Mesenchymal stem cell (in vitro differentiated cells and primary cell): ENCODE results near the gene AGK.

Experiments used
- DNase-seq: peaks from one replicate; pipeline ENCODE4 v3.0.0-alpha.2; 2013
- H2AFZ ChIP-seq: one replicate; pipeline ENCODE4 v1.6.1; 2013; ENCODE audit warnings: low read depth, mild to moderate bottlenecking, control low read depth, inconsistent platforms, low read length, moderate library complexity
- H2AK5ac ChIP-seq: 2 replicates; pipeline ENCODE4 v1.6.1; 2013; ENCODE audit warnings: low read length, moderate library complexity, mild to moderate bottlenecking, inconsistent platforms; ENCODE audit not compliant: severe bottlenecking
- H2BK120ac ChIP-seq: one replicate; pipeline ENCODE4 v1.6.1; 2013; ENCODE audit warnings: low read depth, mild to moderate bottlenecking, inconsistent platforms, low read length, moderate library complexity
- H2BK12ac ChIP-seq, 2 experiments: one replicate each; pipeline ENCODE4 v1.6.1; 2013; ENCODE audit warnings: inconsistent platforms in 2 of 2, low read length in 2 of 2, mild to moderate bottlenecking in 2 of 2, moderate library complexity in 2 of 2, control low read depth in 1 of 2
- H2BK15ac ChIP-seq: one replicate; pipeline ENCODE4 v1.6.1; 2013; ENCODE audit warnings: mild to moderate bottlenecking, low read depth, inconsistent platforms; ENCODE audit not compliant: poor library complexity, severe bottlenecking
- H2BK5ac ChIP-seq: 2 replicates; pipeline ENCODE4 v1.6.1; 2013; ENCODE audit warnings: low read depth, mild to moderate bottlenecking, low read length, control low read depth, inconsistent platforms; ENCODE audit not compliant: poor library complexity, severe bottlenecking
- H3K14ac ChIP-seq, 2 experiments: one replicate each; pipeline ENCODE4 v1.6.1; 2013; ENCODE audit warnings: inconsistent platforms in 2 of 2, low read length in 2 of 2, control low read depth in 1 of 2, mild to moderate bottlenecking in 1 of 2, moderate library complexity in 1 of 2
- H3K18ac ChIP-seq, 2 experiments: one replicate each; pipeline ENCODE4 v1.6.1; 2013; ENCODE audit warnings: inconsistent platforms in 2 of 2, low read length in 2 of 2, control low read depth in 1 of 2, low read depth in 1 of 2, mild to moderate bottlenecking in 1 of 2
- H3K23ac ChIP-seq, 2 experiments: one replicate each; pipeline ENCODE4 v1.6.1; 2013; ENCODE audit warnings: inconsistent platforms in 2 of 2, low read length in 2 of 2, mild to moderate bottlenecking in 2 of 2, moderate library complexity in 2 of 2, control low read depth in 1 of 2
- H3K27ac ChIP-seq: 2 replicates; pipeline ENCODE4 v1.5.1; 2013; ENCODE audit warnings: mild to moderate bottlenecking, moderate library complexity, low read length, control low read depth, inconsistent platforms; ENCODE audit not compliant: poor library complexity, severe bottlenecking
- H3K27me3 ChIP-seq, 2 experiments: 2 replicates each; pipeline versions ENCODE4 v1.6.1 to v1.7.0; 2013; ENCODE audit warnings: low read length in 2 of 2, mild to moderate bottlenecking in 2 of 2, moderate library complexity in 2 of 2, control low read depth in 1 of 2, inconsistent platforms in 1 of 2; ENCODE audit not compliant: control insufficient read depth in 1 of 2, insufficient read depth in 1 of 2
- H3K36me3 ChIP-seq, 2 experiments: 2 replicates each; pipeline versions ENCODE4 v1.6.1 to v1.7.0; 2013; ENCODE audit warnings: low read length in 2 of 2, control low read depth in 1 of 2, inconsistent platforms in 1 of 2, low read depth in 1 of 2, mild to moderate bottlenecking in 1 of 2; ENCODE audit not compliant: insufficient read depth in 2 of 2, control insufficient read depth in 1 of 2
- H3K4ac ChIP-seq, 2 experiments: one replicate each; pipeline ENCODE4 v1.6.1; 2013; ENCODE audit warnings: inconsistent platforms in 2 of 2, low read length in 2 of 2, mild to moderate bottlenecking in 2 of 2, moderate library complexity in 2 of 2, control low read depth in 1 of 2, low read depth in 1 of 2
- H3K4me1 ChIP-seq: 2 replicates; pipeline ENCODE4 v1.6.1; 2013; ENCODE audit warnings: low read depth, low read length, control low read depth; ENCODE audit not compliant: control insufficient read depth, insufficient read depth
- H3K4me2 ChIP-seq: 2 replicates; pipeline ENCODE4 v1.6.1; 2013; ENCODE audit warnings: low read length, mild to moderate bottlenecking, inconsistent platforms; ENCODE audit not compliant: poor library complexity, severe bottlenecking
- H3K4me3 ChIP-seq, 2 experiments: 2 replicates each; pipeline versions ENCODE4 v1.5.1 to v1.7.0; 2013; ENCODE audit warnings: low read length in 2 of 2, mild to moderate bottlenecking in 2 of 2, control low read depth in 1 of 2, low read depth in 1 of 2; ENCODE audit not compliant: insufficient read depth in 1 of 2
- H3K79me1 ChIP-seq: replicated peaks from 2 replicates; pipeline ENCODE4 v1.6.1; 2013; ENCODE audit warnings: mild to moderate bottlenecking, control low read depth, low read length, inconsistent platforms; ENCODE audit not compliant: poor library complexity, severe bottlenecking
- H3K9ac ChIP-seq: 2 replicates; pipeline ENCODE4 v1.7.0; 2013; ENCODE audit warnings: mild to moderate bottlenecking, low read length, moderate library complexity
- H3K9me3 ChIP-seq: 2 replicates; pipeline ENCODE4 v1.7.0; 2013; ENCODE audit warnings: mild to moderate bottlenecking, low read length; ENCODE audit not compliant: control insufficient read depth
- H4K8ac ChIP-seq: one replicate; pipeline ENCODE4 v1.6.1; 2013; ENCODE audit warnings: inconsistent platforms, mild to moderate bottlenecking, low read length, moderate library complexity
- H4K91ac ChIP-seq: one replicate; pipeline ENCODE4 v1.6.1; 2013; ENCODE audit warnings: mild to moderate bottlenecking, low read length, inconsistent platforms
- WGBS: methylation state at CpG from one replicate; pipeline ENCODE4 v1.1.7; 2013; ENCODE audit warnings: mixed read lengths; 5-methylcytosine and 5-hydroxymethylcytosine counted together

Gene AGK

GRCh38 chr7:141702047-141702567 lies 150.9 kb downstream of the AGK start, which contains the start of gene DENND11:
DENND11 (minus strand) TSS chr7:141702166; CDS start chr7:141702153, 13 bp downstream.
- Histone ChIP-seq H2AK5ac (no peak within 1 kb of the TSS), H3K79me1 (peaks cover 7% of the 10 kb centered on the region), H3K36me3 (no peaks in the 10 kb centered on the region), H3K4me2 (peak within 1 kb of the TSS; percentile 87), H4K8ac (no peak within 1 kb of the TSS), H2BK120ac (no peak within 1 kb of the TSS), H3K23ac (peak within 1 kb of the TSS in 1 of 2 experiments; percentile 34), H3K14ac (peak within 1 kb of the TSS in 1 of 2 experiments; percentile 68), H3K4me3 (peak within 1 kb of the TSS; percentile 87 to 89), H3K9me3 (no peaks in the 10 kb centered on the region), H3K18ac (peak within 1 kb of the TSS; percentile 56 to 63), H3K9ac (peak within 1 kb of the TSS; percentile 81), H3K27me3 (peaks cover 2 to 9% of the 10 kb centered on the region in 2 experiments), H2AFZ (peak within 1 kb of the TSS; percentile 91), H4K91ac (no peak within 1 kb of the TSS), H2BK12ac (no peak within 1 kb of the TSS), H2BK15ac (peak within 1 kb of the TSS; percentile 31), H3K4me1 (peaks cover 6% of the 10 kb centered on the region), H3K27ac (no peak within 1 kb of the TSS), H3K4ac (peak within 1 kb of the TSS in 1 of 2 experiments; percentile 37), H2BK5ac (no peak within 1 kb of the TSS)
- DNase-seq, result peak; percentile 51
- under 1% methylated on average over 57 of the region's 62 CpGs for WGBS

GRCh38 chr7:141702892-141703291 lies 151.7 kb downstream of the AGK start:
- Histone ChIP-seq H3K9ac (peak overlapping the region; percentile 81), H3K36me3 (no peaks in the 10 kb centered on the region), H3K4me3 (peak overlapping the region in 1 of 2 experiments; percentile 87), H3K23ac (no peak overlapping the region), H2BK5ac (no peak overlapping the region), H2BK15ac (no peak overlapping the region), H3K14ac (no peak overlapping the region), H3K27me3 (peaks cover 2 to 13% of the 10 kb centered on the region in 2 experiments), H3K4me2 (no peak overlapping the region), H3K9me3 (no peaks in the 10 kb centered on the region), H3K4ac (no peak overlapping the region), H3K27ac (no peak overlapping the region), H2AK5ac (no peak overlapping the region), H2AFZ (no peak overlapping the region), H4K91ac (no peak overlapping the region), H4K8ac (no peak overlapping the region), H2BK120ac (no peak overlapping the region), H3K4me1 (peaks cover 4% of the 10 kb centered on the region), H2BK12ac (no peak overlapping the region), H3K79me1 (peaks cover 7% of the 10 kb centered on the region), H3K18ac (no peak overlapping the region)
- DNase-seq, result no peak
- 92% methylated on average over 4 of the region's 4 CpGs for WGBS

GRCh38 chr7:141704112-141704511 lies 152.9 kb downstream of the AGK start:
- Histone ChIP-seq H3K23ac (no peak overlapping the region), H2AK5ac (no peak overlapping the region), H3K36me3 (no peaks in the 10 kb centered on the region), H2AFZ (no peak overlapping the region), H3K4me3 (no peak overlapping the region), H2BK120ac (no peak overlapping the region), H3K4ac (no peak overlapping the region), H3K9me3 (no peaks in the 10 kb centered on the region), H4K8ac (no peak overlapping the region), H3K27me3 (peaks cover 2 to 19% of the 10 kb centered on the region in 2 experiments), H3K4me2 (no peak overlapping the region), H3K18ac (no peak overlapping the region), H3K4me1 (peaks cover 4% of the 10 kb centered on the region), H3K79me1 (peaks cover 4% of the 10 kb centered on the region), H2BK5ac (no peak overlapping the region), H3K9ac (no peak overlapping the region), H4K91ac (no peak overlapping the region), H2BK15ac (no peak overlapping the region), H2BK12ac (no peak overlapping the region), H3K27ac (no peak overlapping the region), H3K14ac (no peak overlapping the region)
- WGBS, result 59% methylated on average over 3 of the region's 3 CpGs
- no peak for DNase-seq

- 37% methylated on average over 5 of the region's 5 CpGs for WGBS
- Histone ChIP-seq H3K18ac (no peak overlapping the region), H3K9ac (no peak overlapping the region)
These were observed 153.5 kb downstream of the AGK start for GRCh38 chr7:141704741-141705140.

More at GRCh38 chr7:141704741-141705140, 153.5 kb downstream of the AGK start:
- H3K23ac ChIP-seq, result no peak overlapping the region
- H2AK5ac ChIP-seq, result no peak overlapping the region
- peaks cover under 1% of the 10 kb centered on the region for H3K79me1 ChIP-seq
- H2BK5ac ChIP-seq, result no peak overlapping the region
- no peaks in the 10 kb centered on the region for H3K9me3 ChIP-seq
- DNase-seq, result no peak
- peaks cover 2 to 22% of the 10 kb centered on the region in 2 experiments for H3K27me3 ChIP-seq
- no peak overlapping the region for H3K4ac ChIP-seq
- no peak overlapping the region for H3K27ac ChIP-seq
- no peak overlapping the region for H3K14ac ChIP-seq
- no peak overlapping the region for H2BK12ac ChIP-seq
- no peaks in the 10 kb centered on the region for H3K36me3 ChIP-seq
- no peak overlapping the region for H2BK120ac ChIP-seq
- no peak overlapping the region for H2BK15ac ChIP-seq
- H4K91ac ChIP-seq, result no peak overlapping the region
- no peak overlapping the region for H3K4me3 ChIP-seq
- peaks cover 4% of the 10 kb centered on the region for H3K4me1 ChIP-seq
- no peak overlapping the region for H2AFZ ChIP-seq
- no peak overlapping the region for H3K4me2 ChIP-seq
- H4K8ac ChIP-seq, result no peak overlapping the region
